ENCODE measurements around the gene PPFIA4. TPM values are rescaled to one million over a fixed set of nuclear protein-coding genes. Genes with fewer than 3 reads are reported as not detected.

PPFIA4 gene
- total RNA-seq, 1 experiment from 2014 or later, result 10.8 TPM

DNA sequence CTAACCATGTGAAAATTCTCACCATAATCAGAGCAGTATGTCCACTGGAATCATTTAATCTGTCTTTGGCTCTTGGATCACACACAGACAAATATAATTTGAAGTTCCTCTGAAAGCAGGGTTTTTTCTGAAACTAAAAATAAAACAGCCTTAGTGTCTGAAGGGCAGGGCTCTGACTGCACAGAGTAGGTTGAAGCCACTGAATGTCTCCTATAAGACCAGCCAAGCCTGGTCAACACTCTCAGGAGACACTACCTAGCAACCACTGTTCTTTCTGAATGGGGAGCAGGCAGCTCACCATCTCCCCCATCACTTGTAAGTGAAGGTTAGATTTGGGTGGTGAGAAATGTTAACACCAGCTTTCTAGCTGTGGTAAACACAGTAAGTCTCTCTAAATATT lies 35.2 kb upstream of the PPFIA4 start:
- no peak for TF ChIP-seq ELF1 (IDR thresholded peaks at IDR 0.05; ENCODE audit: borderline replicate concordance, low read depth)
- TF ChIP-seq POLR2A (IDR thresholded peaks at IDR 0.05; ENCODE audit: borderline replicate concordance, extremely low read depth, insufficient read depth, insufficient read length), result no peak
- no peak overlapping the region for H2AFZ ChIP-seq (ENCODE audit: low read depth, low read length, poor library complexity, severe bottlenecking)
- no peaks in the 10 kb centered on the region for H3K79me2 ChIP-seq (ENCODE audit: insufficient read depth, low read length)
- ChIA-PET RAD21 (ENCODE audit: low non-redundant PET in 1 of 2, low total read pairs in 2 of 2, uncharacterized antibody in 2 of 2, unreplicated experiment in 2 of 2) (no interaction called here), CTCF (no interaction called here), POLR2A (no interaction called here)
- H4K20me1 ChIP-seq (ENCODE audit: insufficient read depth), result no peaks in the 10 kb centered on the region
- H3K4me3 ChIP-seq (replicated peaks in 1 of 2; ENCODE audit: low read depth in 1 of 2, low read length in 2 of 2), result no peak overlapping the region
- H3K9me3 ChIP-seq (ENCODE audit: control insufficient read depth in 1 of 2, insufficient read depth in 1 of 2, low read depth in 1 of 2, low read length in 2 of 2), result no peaks in the 10 kb centered on the region
- H3K9ac ChIP-seq (ENCODE audit: low read length), result no peak overlapping the region
- 0 out of 2 replicates have a peak, but pooled peaks cover 3% of the 10 kb centered on the region for H3K27me3 ChIP-seq (ENCODE audit: insufficient read depth, low read length)
- BruUV-seq (replicated peaks), result no TSS peak
- no peak overlapping the region for H3K27ac ChIP-seq (ENCODE audit: low read depth, low read length)
- DNase-seq (ENCODE audit: low read depth, low spot score) (no peak), ATAC-seq (no peak)
- no peaks in the 10 kb centered on the region for H3K36me3 ChIP-seq (ENCODE audit: control insufficient read depth in 1 of 2, insufficient read depth in 2 of 2, low read length in 2 of 2)
- H3K4me1 ChIP-seq (ENCODE audit: control insufficient read depth in 1 of 2, insufficient read depth in 2 of 2, low read length in 2 of 2), result peaks cover 3 to 7% of the 10 kb centered on the region in 2 experiments; a peak in 2 of 4 replicates
- H3K9me2 ChIP-seq (ENCODE audit: insufficient read depth), result no peaks in the 10 kb centered on the region
- H3K4me2 ChIP-seq (ENCODE audit: low read length), result no peak overlapping the region
- intact Hi-C loops (cut with micrococcal nuclease), result no loop called here

DNA sequence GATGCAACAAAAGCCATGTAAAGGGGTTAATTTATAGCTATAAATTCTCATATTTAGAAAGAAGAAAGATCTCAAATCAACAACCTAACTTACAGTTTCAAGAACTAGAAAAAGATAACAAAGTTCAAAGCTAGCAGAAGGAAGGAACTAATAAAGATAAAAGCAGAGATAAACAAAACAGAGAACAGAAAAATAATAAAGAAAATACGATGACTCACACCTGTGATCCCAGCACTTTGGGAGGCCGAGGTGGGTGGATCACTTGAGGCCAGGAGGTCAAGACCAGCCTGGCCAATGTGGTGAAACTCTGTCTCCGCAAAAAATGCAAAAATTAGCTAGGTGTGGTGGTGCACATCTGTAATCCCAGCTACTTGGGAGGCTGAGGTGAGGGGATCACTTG lies 31.5 kb upstream of the PPFIA4 start:
- ChIA-PET CTCF (no interaction called here), RAD21 (ENCODE audit: low non-redundant PET in 1 of 2, low total read pairs in 2 of 2, uncharacterized antibody in 2 of 2, unreplicated experiment in 2 of 2) (no interaction called here), POLR2A (interaction anchor here (1.1 kb wide), 1 partner anchor 12 kb away, joined by 5 read pairs; the partner anchor contains the start of gene TMEM183A)
- Histone ChIP-seq H3K27ac (ENCODE audit: low read depth, low read length) (no peak overlapping the region), H3K4me3 (replicated peaks in 1 of 2; ENCODE audit: low read depth in 1 of 2, low read length in 2 of 2) (no peak overlapping the region), H2AFZ (ENCODE audit: low read depth, low read length, poor library complexity, severe bottlenecking) (no peak overlapping the region), H3K9me3 (ENCODE audit: control insufficient read depth in 1 of 2, insufficient read depth in 1 of 2, low read depth in 1 of 2, low read length in 2 of 2) (no peaks in the 10 kb centered on the region), H3K79me2 (ENCODE audit: insufficient read depth, low read length) (no peaks in the 10 kb centered on the region), H3K4me1 (ENCODE audit: control insufficient read depth in 1 of 2, insufficient read depth in 2 of 2, low read length in 2 of 2) (peaks cover 3 to 11% of the 10 kb centered on the region in 2 experiments; a peak in 2 of 4 replicates), H3K36me3 (ENCODE audit: control insufficient read depth in 1 of 2, insufficient read depth in 2 of 2, low read length in 2 of 2) (no peaks in the 10 kb centered on the region), H3K9me2 (ENCODE audit: insufficient read depth) (no peaks in the 10 kb centered on the region), H3K27me3 (ENCODE audit: insufficient read depth, low read length) (peaks cover 11% of the 10 kb centered on the region; the same call in 1 of the 2 replicates), H4K20me1 (ENCODE audit: insufficient read depth) (no peaks in the 10 kb centered on the region), H3K9ac (ENCODE audit: low read length) (no peak overlapping the region), H3K4me2 (ENCODE audit: low read length) (peak overlapping the region; percentile 22; the same call in 1 of the 2 replicates)
- no TSS peak for BruUV-seq (replicated peaks)
- intact Hi-C loops (cut with micrococcal nuclease), result no loop called here
- DNase-seq (ENCODE audit: low read depth, low spot score) (no peak), ATAC-seq (no peak)
- TF ChIP-seq FOSL1 (IDR thresholded peaks at IDR 0.05; ENCODE audit: low read depth) (no peak), SRF (IDR thresholded peaks at IDR 0.05; ENCODE audit: low read depth) (no peak), CBX3 (IDR thresholded peaks at IDR 0.05; ENCODE audit: low read depth) (no peak), RAD21 (IDR thresholded peaks at IDR 0.05; ENCODE audit: low read depth) (no peak), EGR1 (IDR thresholded peaks at IDR 0.05; ENCODE audit: low read depth) (no peak), ZFX (IDR thresholded peaks at IDR 0.05) (no peak), POLR2AphosphoS5 (IDR thresholded peaks at IDR 0.05; ENCODE audit: low read depth, low read length) (no peak), TCF7L2 (IDR thresholded peaks at IDR 0.05; ENCODE audit: borderline replicate concordance, extremely low read depth, insufficient read depth, insufficient read length) (no peak)
- TF ChIP-seq, protein P1, sequence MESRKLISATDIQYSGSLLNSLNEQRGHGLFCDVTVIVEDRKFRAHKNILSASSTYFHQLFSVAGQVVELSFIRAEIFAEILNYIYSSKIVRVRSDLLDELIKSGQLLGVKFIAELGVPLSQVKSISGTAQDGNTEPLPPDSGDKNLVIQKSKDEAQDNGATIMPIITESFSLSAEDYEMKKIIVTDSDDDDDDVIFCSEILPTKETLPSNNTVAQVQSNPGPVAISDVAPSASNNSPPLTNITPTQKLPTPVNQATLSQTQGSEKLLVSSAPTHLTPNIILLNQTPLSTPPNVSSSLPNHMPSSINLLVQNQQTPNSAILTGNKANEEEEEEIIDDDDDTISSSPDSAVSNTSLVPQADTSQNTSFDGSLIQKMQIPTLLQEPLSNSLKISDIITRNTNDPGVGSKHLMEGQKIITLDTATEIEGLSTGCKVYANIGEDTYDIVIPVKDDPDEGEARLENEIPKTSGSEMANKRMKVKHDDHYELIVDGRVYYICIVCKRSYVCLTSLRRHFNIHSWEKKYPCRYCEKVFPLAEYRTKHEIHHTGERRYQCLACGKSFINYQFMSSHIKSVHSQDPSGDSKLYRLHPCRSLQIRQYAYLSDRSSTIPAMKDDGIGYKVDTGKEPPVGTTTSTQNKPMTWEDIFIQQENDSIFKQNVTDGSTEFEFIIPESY (IDR thresholded peaks at IDR 0.05; ENCODE audit: extremely low read depth, insufficient replicate concordance, low read length), result no peak
- TF ChIP-seq, protein P2, sequence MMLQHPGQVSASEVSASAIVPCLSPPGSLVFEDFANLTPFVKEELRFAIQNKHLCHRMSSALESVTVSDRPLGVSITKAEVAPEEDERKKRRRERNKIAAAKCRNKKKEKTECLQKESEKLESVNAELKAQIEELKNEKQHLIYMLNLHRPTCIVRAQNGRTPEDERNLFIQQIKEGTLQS (IDR thresholded peaks at IDR 0.05), result no peak
- TF ChIP-seq, protein P3, sequence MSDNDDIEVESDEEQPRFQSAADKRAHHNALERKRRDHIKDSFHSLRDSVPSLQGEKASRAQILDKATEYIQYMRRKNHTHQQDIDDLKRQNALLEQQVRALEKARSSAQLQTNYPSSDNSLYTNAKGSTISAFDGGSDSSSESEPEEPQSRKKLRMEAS (IDR thresholded peaks at IDR 0.05), result no peak
- TF ChIP-seq, protein P4, sequence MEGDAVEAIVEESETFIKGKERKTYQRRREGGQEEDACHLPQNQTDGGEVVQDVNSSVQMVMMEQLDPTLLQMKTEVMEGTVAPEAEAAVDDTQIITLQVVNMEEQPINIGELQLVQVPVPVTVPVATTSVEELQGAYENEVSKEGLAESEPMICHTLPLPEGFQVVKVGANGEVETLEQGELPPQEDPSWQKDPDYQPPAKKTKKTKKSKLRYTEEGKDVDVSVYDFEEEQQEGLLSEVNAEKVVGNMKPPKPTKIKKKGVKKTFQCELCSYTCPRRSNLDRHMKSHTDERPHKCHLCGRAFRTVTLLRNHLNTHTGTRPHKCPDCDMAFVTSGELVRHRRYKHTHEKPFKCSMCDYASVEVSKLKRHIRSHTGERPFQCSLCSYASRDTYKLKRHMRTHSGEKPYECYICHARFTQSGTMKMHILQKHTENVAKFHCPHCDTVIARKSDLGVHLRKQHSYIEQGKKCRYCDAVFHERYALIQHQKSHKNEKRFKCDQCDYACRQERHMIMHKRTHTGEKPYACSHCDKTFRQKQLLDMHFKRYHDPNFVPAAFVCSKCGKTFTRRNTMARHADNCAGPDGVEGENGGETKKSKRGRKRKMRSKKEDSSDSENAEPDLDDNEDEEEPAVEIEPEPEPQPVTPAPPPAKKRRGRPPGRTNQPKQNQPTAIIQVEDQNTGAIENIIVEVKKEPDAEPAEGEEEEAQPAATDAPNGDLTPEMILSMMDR (IDR thresholded peaks at IDR 0.05 in 2 of 3, conservative IDR thresholded peaks at IDR 0.05 in 1 of 3; ENCODE audit: borderline replicate concordance in 1 of 3, insufficient read depth in 1 of 3, low read depth in 2 of 3, low read length in 2 of 3), result no peak

Measured in HCT116 (cell line).